ENCODE data around the gene PRUNE2. TPM values are rescaled to one million over a fixed set of nuclear protein-coding genes. Genes with fewer than 3 reads are reported as not detected.

Gene PRUNE2
- total RNA-seq, 1 donor from 2014 or later: 7.8 TPM

- H3K4me1 ChIP-seq (ENCODE audit: control insufficient read depth in 3 of 3, insufficient read depth in 3 of 3, low read length in 3 of 3): peaks cover 0 to 5% (median 0%) of the 10 kb centered on the region in 3 donors
- no peaks in the 10 kb centered on the region for H3K36me3 ChIP-seq (ENCODE audit: control insufficient read depth in 3 of 3, insufficient read depth in 3 of 3, low read length in 3 of 3)
- H3K27me3 ChIP-seq (ENCODE audit: control insufficient read depth in 3 of 3, insufficient read depth in 3 of 3, low read length in 3 of 3): no peaks in the 10 kb centered on the region
- no peaks in the 10 kb centered on the region for H3K9me3 ChIP-seq (ENCODE audit: control insufficient read depth in 3 of 3, low read length in 3 of 3)
- no peak overlapping the region for H3K4me3 ChIP-seq (ENCODE audit: low read length in 3 of 3)
- no peak overlapping the region for H3K9ac ChIP-seq (ENCODE audit: low read depth in 1 of 3, low read length in 3 of 3)
- H3K27ac ChIP-seq (ENCODE audit: low read depth, low read length): peak overlapping the region; percentile 23
These were observed 18.0 kb downstream of the PRUNE2 start for GRCh38 chr9:76887951-76888350.

- Histone ChIP-seq H3K36me3 (ENCODE audit: control insufficient read depth in 3 of 3, insufficient read depth in 3 of 3, low read length in 3 of 3) (no peaks in the 10 kb centered on the region), H3K9ac (ENCODE audit: low read depth in 1 of 3, low read length in 3 of 3) (no peak overlapping the region), H3K27me3 (ENCODE audit: control insufficient read depth in 3 of 3, insufficient read depth in 3 of 3, low read length in 3 of 3) (no peaks in the 10 kb centered on the region), H3K4me3 (ENCODE audit: low read length in 3 of 3) (no peak overlapping the region), H3K9me3 (ENCODE audit: control insufficient read depth in 3 of 3, low read length in 3 of 3) (no peaks in the 10 kb centered on the region), H3K27ac (ENCODE audit: low read depth, low read length) (peak overlapping the region; percentile 23), H3K4me1 (ENCODE audit: control insufficient read depth in 3 of 3, insufficient read depth in 3 of 3, low read length in 3 of 3) (peaks cover 0 to 5% (median 0%) of the 10 kb centered on the region in 3 donors)
These were observed 18.7 kb downstream of the PRUNE2 start for GRCh38 chr9:76887003-76887821.

GRCh38 chr9:76886318-76886717, 19.6 kb downstream of the PRUNE2 start:
- no peak overlapping the region for H3K27ac ChIP-seq (ENCODE audit: low read depth, low read length)
- H3K36me3 ChIP-seq (ENCODE audit: control insufficient read depth in 3 of 3, insufficient read depth in 3 of 3, low read length in 3 of 3): no peaks in the 10 kb centered on the region
- no peaks in the 10 kb centered on the region for H3K27me3 ChIP-seq (ENCODE audit: control insufficient read depth in 3 of 3, insufficient read depth in 3 of 3, low read length in 3 of 3)
- peaks cover 0 to 5% (median 0%) of the 10 kb centered on the region in 3 donors for H3K4me1 ChIP-seq (ENCODE audit: control insufficient read depth in 3 of 3, insufficient read depth in 3 of 3, low read length in 3 of 3)
- no peak overlapping the region for H3K9ac ChIP-seq (ENCODE audit: low read depth in 1 of 3, low read length in 3 of 3)
- no peaks in the 10 kb centered on the region for H3K9me3 ChIP-seq (ENCODE audit: control insufficient read depth in 3 of 3, low read length in 3 of 3)
- H3K4me3 ChIP-seq (ENCODE audit: low read length in 3 of 3): no peak overlapping the region

- no peaks in the 10 kb centered on the region for H3K36me3 ChIP-seq (ENCODE audit: control insufficient read depth in 3 of 3, insufficient read depth in 3 of 3, low read length in 3 of 3)
- no peaks in the 10 kb centered on the region for H3K27me3 ChIP-seq (ENCODE audit: control insufficient read depth in 3 of 3, insufficient read depth in 3 of 3, low read length in 3 of 3)
- H3K9ac ChIP-seq (ENCODE audit: low read depth in 1 of 3, low read length in 3 of 3): no peak overlapping the region
- no peaks in the 10 kb centered on the region for H3K9me3 ChIP-seq (ENCODE audit: control insufficient read depth in 3 of 3, low read length in 3 of 3)
- no peak overlapping the region for H3K4me3 ChIP-seq (ENCODE audit: low read length in 3 of 3)
- H3K4me1 ChIP-seq (ENCODE audit: control insufficient read depth in 3 of 3, insufficient read depth in 3 of 3, low read length in 3 of 3): peaks cover 0 to 5% (median 0%) of the 10 kb centered on the region in 3 donors
- no peak overlapping the region for H3K27ac ChIP-seq (ENCODE audit: low read depth, low read length)
These were observed 21.1 kb downstream of the PRUNE2 start for GRCh38 chr9:76884823-76885222.

- peaks cover 0 to 5% (median 0%) of the 10 kb centered on the region in 3 donors for H3K4me1 ChIP-seq (ENCODE audit: control insufficient read depth in 3 of 3, insufficient read depth in 3 of 3, low read length in 3 of 3)
- no peak overlapping the region for H3K27ac ChIP-seq (ENCODE audit: low read depth, low read length)
- H3K9me3 ChIP-seq (ENCODE audit: control insufficient read depth in 3 of 3, low read length in 3 of 3): no peaks in the 10 kb centered on the region
- no peak overlapping the region for H3K4me3 ChIP-seq (ENCODE audit: low read length in 3 of 3)
- no peaks in the 10 kb centered on the region for H3K36me3 ChIP-seq (ENCODE audit: control insufficient read depth in 3 of 3, insufficient read depth in 3 of 3, low read length in 3 of 3)
- no peak overlapping the region for H3K9ac ChIP-seq (ENCODE audit: low read depth in 1 of 3, low read length in 3 of 3)
- no peaks in the 10 kb centered on the region for H3K27me3 ChIP-seq (ENCODE audit: control insufficient read depth in 3 of 3, insufficient read depth in 3 of 3, low read length in 3 of 3)
These were observed 22.5 kb downstream of the PRUNE2 start for GRCh38 chr9:76883341-76883855.

- H3K4me1 ChIP-seq (ENCODE audit: control insufficient read depth in 3 of 3, insufficient read depth in 3 of 3, low read length in 3 of 3): peaks cover 0 to 5% (median 0%) of the 10 kb centered on the region in 3 donors
These were observed 23.2 kb downstream of the PRUNE2 start for GRCh38 chr9:76882686-76883085.

GRCh38 chr9:76880210-76880609, 25.7 kb downstream of the PRUNE2 start:
- no peak overlapping the region for H3K9ac ChIP-seq (ENCODE audit: low read depth in 1 of 3, low read length in 3 of 3)
- H3K27me3 ChIP-seq (ENCODE audit: control insufficient read depth in 3 of 3, insufficient read depth in 3 of 3, low read length in 3 of 3): no peaks in the 10 kb centered on the region
- no peak overlapping the region for H3K27ac ChIP-seq (ENCODE audit: low read depth, low read length)
- no peaks in the 10 kb centered on the region for H3K9me3 ChIP-seq (ENCODE audit: control insufficient read depth in 3 of 3, low read length in 3 of 3)
- H3K4me3 ChIP-seq (ENCODE audit: low read length in 3 of 3): no peak overlapping the region
- H3K4me1 ChIP-seq (ENCODE audit: control insufficient read depth in 3 of 3, insufficient read depth in 3 of 3, low read length in 3 of 3): peaks cover 0 to 3% (median 0%) of the 10 kb centered on the region in 3 donors
- no peaks in the 10 kb centered on the region for H3K36me3 ChIP-seq (ENCODE audit: control insufficient read depth in 3 of 3, insufficient read depth in 3 of 3, low read length in 3 of 3)

More at GRCh38 chr9:76882686-76883085, 23.2 kb downstream of the PRUNE2 start:
- Histone ChIP-seq H3K36me3 (ENCODE audit: control insufficient read depth in 3 of 3, insufficient read depth in 3 of 3, low read length in 3 of 3) (no peaks in the 10 kb centered on the region), H3K27me3 (ENCODE audit: control insufficient read depth in 3 of 3, insufficient read depth in 3 of 3, low read length in 3 of 3) (no peaks in the 10 kb centered on the region), H3K9ac (ENCODE audit: low read depth in 1 of 3, low read length in 3 of 3) (no peak overlapping the region), H3K4me3 (ENCODE audit: low read length in 3 of 3) (no peak overlapping the region), H3K27ac (ENCODE audit: low read depth, low read length) (no peak overlapping the region), H3K9me3 (ENCODE audit: control insufficient read depth in 3 of 3, low read length in 3 of 3) (no peaks in the 10 kb centered on the region)

- no peaks in the 10 kb centered on the region for H3K27me3 ChIP-seq (ENCODE audit: control insufficient read depth in 3 of 3, insufficient read depth in 3 of 3, low read length in 3 of 3)
- H3K9me3 ChIP-seq (ENCODE audit: control insufficient read depth in 3 of 3, low read length in 3 of 3): no peaks in the 10 kb centered on the region
- peaks cover 0 to 3% (median 0%) of the 10 kb centered on the region in 3 donors for H3K4me1 ChIP-seq (ENCODE audit: control insufficient read depth in 3 of 3, insufficient read depth in 3 of 3, low read length in 3 of 3)
- H3K27ac ChIP-seq (ENCODE audit: low read depth, low read length): no peak overlapping the region
- no peak overlapping the region for H3K9ac ChIP-seq (ENCODE audit: low read depth in 1 of 3, low read length in 3 of 3)
- no peak overlapping the region for H3K4me3 ChIP-seq (ENCODE audit: low read length in 3 of 3)
- H3K36me3 ChIP-seq (ENCODE audit: control insufficient read depth in 3 of 3, insufficient read depth in 3 of 3, low read length in 3 of 3): no peaks in the 10 kb centered on the region
These were observed 27.0 kb downstream of the PRUNE2 start for GRCh38 chr9:76878933-76879332.

GRCh38 chr9:76877961-76878360, 28.0 kb downstream of the PRUNE2 start:
- no peak overlapping the region for H3K27ac ChIP-seq (ENCODE audit: low read depth, low read length)
- no peaks in the 10 kb centered on the region for H3K27me3 ChIP-seq (ENCODE audit: control insufficient read depth in 3 of 3, insufficient read depth in 3 of 3, low read length in 3 of 3)
- no peak overlapping the region for H3K4me3 ChIP-seq (ENCODE audit: low read length in 3 of 3)
- H3K36me3 ChIP-seq (ENCODE audit: control insufficient read depth in 3 of 3, insufficient read depth in 3 of 3, low read length in 3 of 3): no peaks in the 10 kb centered on the region
- H3K9me3 ChIP-seq (ENCODE audit: control insufficient read depth in 3 of 3, low read length in 3 of 3): no peaks in the 10 kb centered on the region
- H3K4me1 ChIP-seq (ENCODE audit: control insufficient read depth in 3 of 3, insufficient read depth in 3 of 3, low read length in 3 of 3): peaks cover 0 to 4% (median 0%) of the 10 kb centered on the region in 3 donors
- H3K9ac ChIP-seq (ENCODE audit: low read depth in 1 of 3, low read length in 3 of 3): no peak overlapping the region

- H3K4me1 ChIP-seq (ENCODE audit: control insufficient read depth in 3 of 3, insufficient read depth in 3 of 3, low read length in 3 of 3): peaks cover 0 to 6% (median 0%) of the 10 kb centered on the region in 3 donors
- H3K9ac ChIP-seq (ENCODE audit: low read depth in 1 of 3, low read length in 3 of 3): no peak overlapping the region
- peaks cover 0 to 4% (median 0%) of the 10 kb centered on the region in 3 donors for H3K27me3 ChIP-seq (ENCODE audit: control insufficient read depth in 3 of 3, insufficient read depth in 3 of 3, low read length in 3 of 3)
- no peaks in the 10 kb centered on the region for H3K36me3 ChIP-seq (ENCODE audit: control insufficient read depth in 3 of 3, insufficient read depth in 3 of 3, low read length in 3 of 3)
- no peak overlapping the region for H3K4me3 ChIP-seq (ENCODE audit: low read length in 3 of 3)
- no peaks in the 10 kb centered on the region for H3K9me3 ChIP-seq (ENCODE audit: control insufficient read depth in 3 of 3, low read length in 3 of 3)
- no peak overlapping the region for H3K27ac ChIP-seq (ENCODE audit: low read depth, low read length)
These were observed 29.8 kb downstream of the PRUNE2 start for GRCh38 chr9:76876098-76876497.

Measured in skeletal muscle tissue (tissue), 4 donors.